Esophagus squamous epithelium (tissue), 5 donors: ENCODE data around the gene GYG2. TPM values are rescaled to one million over a fixed set of nuclear protein-coding genes. Genes with fewer than 3 reads are reported as not detected.
"Not testable (repeated sequence)": the region's sequence is repeated elsewhere in the genome, so short reads cannot be mapped to it uniquely, and the experiment has no call there.

Experiments
- DNase-seq: peaks from one replicate; lab custom pipeline; 2025; lab: John Stamatoyannopoulos, UW
- H3K27ac ChIP-seq, 4 donors: fragments of 200-600 bp; sonication (generic); one replicate each; pipeline ENCODE4 v1.5.1; 2016 to 2019; ENCODE audit warnings: mild to moderate bottlenecking in 1 of 4
- H3K27me3 ChIP-seq, 4 donors: fragments of 200-600 bp; sonication (generic); 1 replicate in 3 of 4; 2 replicates in 1 of 4; pipeline versions ENCODE4 v1.5.1 to v1.6.0; 2017 to 2021; ENCODE audit warnings: antibody characterized with exemption in 1 of 4
- H3K36me3 ChIP-seq, 3 donors: fragments of 200-600 bp; sonication (generic); one replicate each; pipeline ENCODE4 v1.5.1; 2016 to 2019
- H3K4me1 ChIP-seq, 3 donors: fragments of 200-600 bp; sonication (generic); one replicate each; pipeline ENCODE4 v1.5.1; 2017 to 2019
- H3K4me3 ChIP-seq, 4 donors: fragments of 200-600 bp; sonication (generic); 1 replicate in 3 of 4; 2 replicates in 1 of 4; pipeline ENCODE4 v1.5.1; 2016 to 2019; ENCODE audit warnings: mild to moderate bottlenecking in 2 of 4, moderate library complexity in 1 of 4
- H3K9me3 ChIP-seq, 3 donors: fragments of 200-600 bp; sonication (generic); one replicate each; pipeline ENCODE4 v1.5.1; 2016 to 2019
- POLR2A ChIP-seq, 4 donors: fragments of 450-650 bp; IDR thresholded peaks; one replicate each; pipeline ENCODE4 v1.6.1; 2017; ENCODE audit warnings: antibody characterized with exemption in 4 of 4, mild to moderate bottlenecking in 4 of 4, moderate library complexity in 3 of 4
- WGBS, 2 donors: methylation state at CpG; one replicate each; pipeline ENCODE4 v1.1.5; 2018; 5-methylcytosine and 5-hydroxymethylcytosine counted together
- intact Hi-C: fragments of 100-400 bp; cut with DNase I; formaldehyde crosslinking; loops from one replicate; pipeline ENCODE4 v1.15.0; 2022
- total RNA-seq, 4 donors: library from RNA; depleted of rRNA; stranded (reverse); fragments of >200 nt; gene quantifications; one replicate each; pipeline ENCODE4 v1.1.0, GENCODE V29; 2016
- TF ChIP-seq, protein P1 (sequence below), 6 experiments: fragments of 450-650 bp in 4 of 6; fragments of 200-600 bp in 2 of 6; sonication (generic) in 2 of 6; IDR thresholded peaks; one replicate each; pipeline ENCODE4 v1.5.1; 2016 to 2019; ENCODE audit warnings: antibody characterized with exemption in 6 of 6, mild to moderate bottlenecking in 4 of 6, moderate library complexity in 4 of 6
- donor health status: DM: yes; HTN: yes; CAD: no.

Gene GYG2
- total RNA-seq, 4 donors from 2014 or later: 0.42 to 1.7 (median 0.95) TPM; not detected in 1

DNA sequence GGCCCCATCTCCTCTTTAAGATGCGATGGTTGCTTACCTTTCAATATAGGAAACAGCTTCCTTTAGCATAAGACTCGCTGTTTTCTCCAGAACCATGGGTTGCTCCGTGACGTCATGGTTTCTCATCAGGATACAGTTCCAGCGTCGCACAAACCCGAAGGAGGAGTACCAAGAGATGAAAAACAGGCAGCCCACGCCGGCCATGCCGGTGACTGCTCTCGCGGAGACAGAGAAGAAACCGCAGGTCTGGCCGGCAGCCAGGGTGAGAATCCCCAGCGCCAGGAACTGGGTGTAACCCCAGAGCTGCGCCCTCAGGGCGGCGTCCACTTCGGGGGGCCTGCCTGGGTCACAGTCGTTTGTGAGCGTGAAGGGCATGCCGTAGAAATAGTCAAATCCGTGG lies 89.0 kb downstream of the GYG2 start:
- Histone ChIP-seq H3K27me3 (no peaks in the 10 kb centered on the region), H3K36me3 (peaks cover 0 to 79% (median 0%) of the 10 kb centered on the region in 3 donors), H3K4me3 (no peak overlapping the region), H3K27ac (no peak overlapping the region), H3K4me1 (no peaks in the 10 kb centered on the region), H3K9me3 (no peaks in the 10 kb centered on the region)
- no peak for DNase-seq
- WGBS, 2 donors: 96 to 100% methylated on average over 1 to 7 of the region's 23 CpGs
- intact Hi-C loops: no loop called here
- TF ChIP-seq, protein P1, sequence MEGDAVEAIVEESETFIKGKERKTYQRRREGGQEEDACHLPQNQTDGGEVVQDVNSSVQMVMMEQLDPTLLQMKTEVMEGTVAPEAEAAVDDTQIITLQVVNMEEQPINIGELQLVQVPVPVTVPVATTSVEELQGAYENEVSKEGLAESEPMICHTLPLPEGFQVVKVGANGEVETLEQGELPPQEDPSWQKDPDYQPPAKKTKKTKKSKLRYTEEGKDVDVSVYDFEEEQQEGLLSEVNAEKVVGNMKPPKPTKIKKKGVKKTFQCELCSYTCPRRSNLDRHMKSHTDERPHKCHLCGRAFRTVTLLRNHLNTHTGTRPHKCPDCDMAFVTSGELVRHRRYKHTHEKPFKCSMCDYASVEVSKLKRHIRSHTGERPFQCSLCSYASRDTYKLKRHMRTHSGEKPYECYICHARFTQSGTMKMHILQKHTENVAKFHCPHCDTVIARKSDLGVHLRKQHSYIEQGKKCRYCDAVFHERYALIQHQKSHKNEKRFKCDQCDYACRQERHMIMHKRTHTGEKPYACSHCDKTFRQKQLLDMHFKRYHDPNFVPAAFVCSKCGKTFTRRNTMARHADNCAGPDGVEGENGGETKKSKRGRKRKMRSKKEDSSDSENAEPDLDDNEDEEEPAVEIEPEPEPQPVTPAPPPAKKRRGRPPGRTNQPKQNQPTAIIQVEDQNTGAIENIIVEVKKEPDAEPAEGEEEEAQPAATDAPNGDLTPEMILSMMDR (IDR thresholded peaks at IDR 0.05): no peak
- no peak for TF ChIP-seq POLR2A (IDR thresholded peaks at IDR 0.05)

DNA sequence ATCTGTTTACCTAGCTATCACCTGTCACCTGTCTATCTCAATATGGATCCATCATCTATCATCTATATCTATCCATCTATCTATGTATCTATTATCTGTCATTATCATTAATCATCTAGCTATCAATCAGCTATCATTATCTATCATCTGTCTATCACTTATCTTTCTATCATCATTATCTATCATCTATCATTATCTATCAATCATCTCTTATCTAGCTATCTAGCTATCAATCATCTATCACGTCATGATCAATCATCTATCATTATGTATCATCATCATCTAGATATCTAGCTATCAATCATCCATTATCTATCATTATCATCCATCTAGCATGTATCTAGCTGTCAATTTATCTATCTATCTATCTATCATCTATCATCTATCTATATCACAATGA lies 92.5 kb downstream of the GYG2 start:
- no peak overlapping the region for H3K4me3 ChIP-seq
- WGBS, 2 donors: 86 to 90% methylated on average over 1 of the region's 1 CpG
- intact Hi-C loops: no loop called here
- peaks cover 0 to 52% (median 0%) of the 10 kb centered on the region in 3 donors for H3K36me3 ChIP-seq
- H3K4me1 ChIP-seq: no peaks in the 10 kb centered on the region
- DNase-seq: no peak
- no peaks in the 10 kb centered on the region for H3K27me3 ChIP-seq
- H3K9me3 ChIP-seq: no peaks in the 10 kb centered on the region
- no peak for TF ChIP-seq POLR2A (IDR thresholded peaks at IDR 0.05)
- TF ChIP-seq, protein P1 (IDR thresholded peaks at IDR 0.05): no peak
- H3K27ac ChIP-seq: no peak overlapping the region

DNA sequence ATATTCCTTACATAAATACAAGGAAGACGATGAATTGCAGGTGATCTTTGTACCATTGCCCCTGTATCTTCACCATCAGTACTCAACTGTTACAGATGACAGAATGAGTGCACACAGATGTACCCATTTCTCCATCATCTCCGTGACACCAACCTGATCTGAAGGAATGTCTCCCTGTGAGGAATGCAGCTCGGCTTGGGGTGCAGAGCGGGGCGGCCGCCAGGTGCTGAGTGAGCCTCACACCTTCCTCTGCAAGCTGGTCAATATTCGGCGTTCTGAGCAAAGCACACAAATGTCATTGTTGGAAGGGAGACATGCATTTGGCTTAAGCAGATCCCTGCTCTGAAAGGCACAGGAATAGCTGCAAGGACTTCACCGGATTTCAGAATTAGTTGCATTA lies 93.0 kb downstream of the GYG2 start:
- H3K9me3 ChIP-seq: no peaks in the 10 kb centered on the region
- H3K27me3 ChIP-seq: no peaks in the 10 kb centered on the region
- peaks cover 0 to 47% (median 0%) of the 10 kb centered on the region in 3 donors for H3K36me3 ChIP-seq
- intact Hi-C loops: no loop called here
- TF ChIP-seq POLR2A (IDR thresholded peaks at IDR 0.05): no peak
- TF ChIP-seq, protein P1 (IDR thresholded peaks at IDR 0.05): no peak
- 94 to 97% methylated on average over 4 to 9 of the region's 9 CpGs for WGBS, 2 donors
- no peak overlapping the region for H3K27ac ChIP-seq
- no peaks in the 10 kb centered on the region for H3K4me1 ChIP-seq
- no peak for DNase-seq
- no peak overlapping the region for H3K4me3 ChIP-seq

DNA sequence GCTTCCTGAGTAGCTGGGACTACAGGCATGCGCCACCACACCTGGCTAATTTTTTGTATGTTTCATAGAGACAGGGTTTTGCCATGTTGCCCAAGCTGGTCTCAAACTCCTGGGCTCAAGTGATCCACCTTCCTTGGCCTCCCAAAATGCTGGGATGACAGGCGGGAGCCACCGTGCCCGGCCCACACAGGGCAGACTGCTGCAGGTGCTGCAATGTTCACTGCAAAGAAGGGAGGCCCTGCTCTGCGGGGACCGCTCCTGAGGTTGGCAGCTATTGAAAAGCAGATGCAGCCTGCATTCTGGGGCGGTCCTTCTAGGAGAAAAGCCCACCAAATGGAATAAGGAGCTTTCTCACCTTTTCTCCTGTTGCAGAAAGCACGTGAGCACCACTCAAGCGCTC lies 95.4 kb downstream of the GYG2 start:
- no peaks in the 10 kb centered on the region for H3K4me1 ChIP-seq
- no peak overlapping the region for H3K4me3 ChIP-seq
- WGBS, 2 donors: 98 to 100% methylated on average over 1 to 5 of the region's 9 CpGs
- H3K9me3 ChIP-seq: no peaks in the 10 kb centered on the region
- no peak overlapping the region for H3K27ac ChIP-seq
- H3K36me3 ChIP-seq: peaks cover 0 to 31% (median 0%) of the 10 kb centered on the region in 3 donors
- TF ChIP-seq, protein P1 (IDR thresholded peaks at IDR 0.05): no peak
- TF ChIP-seq POLR2A (IDR thresholded peaks at IDR 0.05): no peak
- no peaks in the 10 kb centered on the region for H3K27me3 ChIP-seq
- intact Hi-C loops: no loop called here
- no peak for DNase-seq

DNA sequence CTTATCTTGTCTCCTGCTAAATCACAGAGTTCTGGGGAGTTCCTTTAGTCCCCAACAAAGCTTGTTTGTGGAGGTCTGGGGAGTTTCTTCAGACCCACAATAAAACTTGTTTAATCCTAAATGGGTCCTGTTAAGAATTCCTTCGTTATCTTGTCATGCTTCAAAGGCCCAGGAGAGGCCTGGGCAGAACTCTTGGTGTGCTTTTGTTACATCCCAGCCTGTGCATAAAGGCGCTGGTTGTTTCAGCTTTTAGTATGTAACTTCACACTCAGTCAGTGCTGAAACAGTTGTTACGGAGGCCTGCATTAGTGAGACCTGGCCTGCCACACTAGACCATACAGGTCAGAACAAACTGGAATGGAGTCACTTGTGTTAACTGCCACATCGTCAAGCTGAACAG lies 97.5 kb downstream of the GYG2 start:
- H3K4me3 ChIP-seq, H3K27ac ChIP-seq, DNase-seq, H3K4me1 ChIP-seq, H3K27me3 ChIP-seq, H3K9me3 ChIP-seq, intact Hi-C loops: not testable (repeated sequence)
- 83 to 93% methylated on average over 3 to 4 of the region's 4 CpGs for WGBS, 2 donors
- peaks cover 0 to 11% (median 0%) of the 10 kb centered on the region in 3 donors for H3K36me3 ChIP-seq
